WI38 (cell line): Measurements from ENCODE around the gene ITPKB.

ENCODE experiments used
- H3K4me3 ChIP-seq: 2 replicates; pipeline ENCODE4 v1.5.1; 2011; ENCODE audit warnings: low read depth, mild to moderate bottlenecking, control low read depth, low read length
- CTCF ChIP-seq: IDR thresholded peaks from 2 replicates; pipeline ENCODE4 v1.5.1; 2012; ENCODE audit warnings: low read depth, mild to moderate bottlenecking, control low read depth, low read length

ITPKB gene

DNA sequence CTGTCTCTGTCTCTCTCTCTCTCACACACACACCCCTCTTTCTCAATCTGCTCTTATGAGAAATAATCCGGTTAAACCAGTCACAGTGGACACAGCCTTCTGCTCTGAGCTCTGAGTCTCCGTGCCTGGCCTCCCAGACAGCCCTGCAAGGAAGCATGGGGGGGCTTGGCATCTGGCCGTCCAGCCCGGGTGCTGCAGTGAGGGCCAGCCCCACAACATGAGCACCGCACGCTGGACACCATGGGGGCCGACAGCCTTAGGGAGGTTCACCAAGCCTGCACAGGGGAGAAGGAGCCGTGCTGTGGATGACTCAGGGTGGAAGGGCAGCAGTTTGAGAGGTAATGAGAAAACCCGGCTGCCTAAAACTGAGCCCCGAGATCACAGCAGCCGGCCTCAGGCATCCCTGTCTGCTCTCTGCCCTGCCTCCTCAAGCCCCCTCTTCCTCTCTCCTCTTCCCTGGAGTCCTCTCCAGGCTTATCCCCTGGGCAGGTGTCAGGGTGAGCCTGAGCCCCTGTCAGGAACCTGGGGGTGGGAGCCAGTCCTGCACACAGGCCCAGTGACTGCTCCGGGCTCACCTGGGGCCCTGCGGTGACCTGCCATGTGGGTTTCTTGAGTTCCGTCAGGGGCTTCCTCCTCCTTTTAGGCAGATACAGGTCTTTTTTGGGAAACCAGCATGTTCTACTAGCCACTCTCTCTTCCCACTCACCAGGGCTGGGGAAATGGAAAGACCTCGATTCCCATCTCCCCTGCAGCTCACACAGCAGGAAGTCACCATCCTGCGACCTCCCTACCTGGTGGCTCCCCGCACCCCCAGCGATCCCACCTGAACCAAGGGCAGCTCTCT is 92.8 kb downstream of the ITPKB start:
- H3K4me3 ChIP-seq, result no peak overlapping the region
- no peak for TF ChIP-seq CTCF

- TF ChIP-seq CTCF, result no peak
- no peak overlapping the region for H3K4me3 ChIP-seq
Observed at GRCh38 chr1:226645279-226645976, 93.7 kb downstream of the ITPKB start.

- no peak overlapping the region for H3K4me3 ChIP-seq
- TF ChIP-seq CTCF, result no peak
Observed at GRCh38 chr1:226644541-226645176, 94.4 kb downstream of the ITPKB start.

DNA sequence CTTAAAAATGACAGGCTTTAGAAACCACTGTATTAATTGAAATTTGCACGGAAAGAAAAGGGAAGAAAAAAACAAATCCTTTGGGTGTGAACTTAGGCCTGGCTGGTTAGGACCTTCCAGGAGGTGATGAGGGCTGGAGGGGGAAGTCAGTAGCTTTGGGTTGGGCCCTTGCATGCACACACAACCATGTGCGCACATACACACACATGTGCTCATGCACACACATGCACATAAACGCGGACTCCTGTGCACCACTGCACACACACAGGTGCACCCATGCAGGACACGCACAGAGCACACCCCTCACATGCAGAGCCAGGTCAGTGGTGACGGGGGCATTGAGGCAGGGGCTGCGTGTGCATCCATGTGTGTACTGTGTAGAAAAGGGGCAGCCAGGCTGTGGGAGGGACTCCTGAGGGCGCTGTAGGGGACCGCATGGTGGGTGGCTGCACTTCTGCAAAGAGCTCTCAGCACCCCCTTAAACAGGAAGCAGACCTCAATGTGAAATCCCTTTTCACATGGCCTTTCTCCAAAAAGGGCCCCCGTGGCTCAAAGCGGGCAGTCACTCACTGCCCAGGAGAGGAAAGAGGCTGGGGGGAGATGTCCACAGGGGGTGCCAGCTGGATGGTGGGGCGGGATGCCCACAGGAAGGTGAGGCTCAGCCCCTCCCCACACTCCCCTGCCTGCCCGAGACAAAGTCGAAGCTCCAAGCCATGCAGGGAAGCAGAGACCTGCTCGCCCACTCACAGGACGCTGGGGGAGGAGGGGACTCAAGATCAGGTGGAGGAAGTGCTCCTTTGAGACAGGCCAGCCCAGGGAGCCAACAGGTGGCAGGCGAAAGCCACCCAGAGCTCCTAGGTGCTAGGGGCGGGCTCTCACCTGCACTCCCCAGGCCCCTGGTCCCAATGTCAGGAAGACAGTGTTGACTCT is 95.2 kb downstream of the ITPKB start:
- H3K4me3 ChIP-seq, result no peak overlapping the region
- no peak for TF ChIP-seq CTCF

- TF ChIP-seq CTCF, result no peak
- H3K4me3 ChIP-seq, result no peak overlapping the region
Observed at GRCh38 chr1:226643177-226643576, 95.9 kb downstream of the ITPKB start.

- no peak overlapping the region for H3K4me3 ChIP-seq
- TF ChIP-seq CTCF, result no peak
Observed at GRCh38 chr1:226642421-226642820, 96.7 kb downstream of the ITPKB start.
